CD4-positive, alpha-beta T cell treated with Interleukin-6 for 4 hours (primary cell): ENCODE data around the gene GRXCR2.
"Not testable (repeated sequence)": the region's sequence is repeated elsewhere in the genome, so short reads cannot be mapped to it uniquely, and the experiment has no call there.

Source experiments
- DNase-seq: peaks from one replicate; pipeline ENCODE4 v3.0.0-alpha.2; 2020; ENCODE audit warnings: mixed read lengths

GRXCR2 gene

GRCh38 chr5:145874765-145875164, 2.0 kb upstream of the GRXCR2 start:
- no peak for DNase-seq

GRCh38 chr5:145872486-145872885, 328 bp downstream of the GRXCR2 start:
- DNase-seq = no peak

- no peak for DNase-seq
Observed at GRCh38 chr5:145869753-145870152, 3.1 kb downstream of the GRXCR2 start.

- no peak for DNase-seq
Observed at GRCh38 chr5:145867806-145868205, 5.0 kb downstream of the GRXCR2 start.

- not testable (repeated sequence) for DNase-seq
Observed at GRCh38 chr5:145864432-145864831, 8.4 kb downstream of the GRXCR2 start.

- no peak for DNase-seq
Observed at GRCh38 chr5:145863003-145863402, 9.8 kb downstream of the GRXCR2 start.

- no peak for DNase-seq
Observed at GRCh38 chr5:145859897-145860296, 12.9 kb downstream of the GRXCR2 start.

GRCh38 chr5:145859453-145859852, 13.4 kb downstream of the GRXCR2 start:
- no peak for DNase-seq

- no peak for DNase-seq
Observed at GRCh38 chr5:145858959-145859358, 13.9 kb downstream of the GRXCR2 start.

GRCh38 chr5:145856285-145856818, 16.5 kb downstream of the GRXCR2 start:
- DNase-seq = no peak

GRCh38 chr5:145855763-145856267, 17.0 kb downstream of the GRXCR2 start:
- no peak for DNase-seq

- no peak for DNase-seq
Observed at GRCh38 chr5:145854651-145855258, 18.1 kb downstream of the GRXCR2 start.

GRCh38 chr5:145853781-145854376, 18.9 kb downstream of the GRXCR2 start:
- DNase-seq = no peak

GRCh38 chr5:145852990-145853389, 19.8 kb downstream of the GRXCR2 start:
- no peak for DNase-seq

- DNase-seq = no peak
Observed at GRCh38 chr5:145848854-145849253, 24.0 kb downstream of the GRXCR2 start.

GRCh38 chr5:145847499-145848497, 25.0 kb downstream of the GRXCR2 start:
- DNase-seq = no peak

GRCh38 chr5:145846081-145846480, 26.7 kb downstream of the GRXCR2 start:
- no peak for DNase-seq

GRCh38 chr5:145841299-145841698, 31.5 kb downstream of the GRXCR2 start:
- DNase-seq = no peak

GRCh38 chr5:145840458-145841132, 32.2 kb downstream of the GRXCR2 start:
- no peak for DNase-seq

- no peak for DNase-seq
Observed at GRCh38 chr5:145838276-145838675, 34.5 kb downstream of the GRXCR2 start.

GRCh38 chr5:145836241-145836640, 36.6 kb downstream of the GRXCR2 start:
- DNase-seq = not testable (repeated sequence)

GRCh38 chr5:145835848-145836239, 37.0 kb downstream of the GRXCR2 start:
- no peak for DNase-seq
